ENCODE results near the gene NCBP3. TPM values are rescaled to one million over a fixed set of nuclear protein-coding genes. Genes with fewer than 3 reads are reported as not detected.

The NCBP3 gene
- total and polyA plus RNA-seq, 2 donors (not counting 3 experiments of a cell fraction or from before 2014, with no cell fraction given) = 18.2 to 51.1 TPM

- Histone ChIP-seq H3K27me3 (ENCODE audit: control insufficient read depth in 2 of 2, insufficient read depth in 2 of 2, low read length in 2 of 2) (no peaks in the 10 kb centered on the region), H3K9me1 (replicated peaks; ENCODE audit: control insufficient read depth, extremely low read depth, insufficient read depth, low read length) (no peaks in the 10 kb centered on the region), H3K4me1 (ENCODE audit: control insufficient read depth, extremely low read depth, insufficient read depth, low read length) (no peaks in the 10 kb centered on the region), H3K79me2 (ENCODE audit: control insufficient read depth, insufficient read depth, low read length) (no peaks in the 10 kb centered on the region), H3K36me3 (ENCODE audit: control insufficient read depth in 2 of 2, extremely low read depth in 1 of 2, insufficient read depth in 2 of 2, low read length in 2 of 2) (peaks cover 0 to 5% of the 10 kb centered on the region in 2 experiments), H3K9me3 (replicated peaks; ENCODE audit: control insufficient read depth, insufficient read depth, low read length) (no peaks in the 10 kb centered on the region), H3K9ac (replicated peaks; ENCODE audit: extremely low read depth, insufficient read depth, low read length) (no peak overlapping the region), H4K20me1 (replicated peaks; ENCODE audit: control insufficient read depth, extremely low read depth, insufficient read depth, low read length) (no peaks in the 10 kb centered on the region), H2AFZ (ENCODE audit: low read depth, low read length) (no peak overlapping the region), H3K4me2 (ENCODE audit: insufficient read depth, low read length) (no peak overlapping the region), H3K27ac (ENCODE audit: insufficient read depth, low read depth, low read length) (no peak overlapping the region), H3K4me3 (replicated peaks in 1 of 3; ENCODE audit: insufficient read depth in 1 of 3, low read depth in 1 of 3, low read length in 3 of 3) (no peak overlapping the region)
- ChIA-PET CTCF (interaction anchor here (0.8 to 3.3 kb wide), 3 partner anchors 14 to 53 kb away, joined by 3 to 13 read pairs (median 6); partner anchors contain the start of gene NCBP3), POLR2A (no interaction called here)
- no TSS peak for BruUV-seq (replicated peaks)
- intact Hi-C loops (cut with micrococcal nuclease) = no loop called here
- dilution Hi-C loops (cut with MboI; ENCODE audit: extremely low pct_ligation_motif_present, low sequenced_read_pairs) = no loop called here
- FAIRE-seq = no peak
- TF ChIP-seq MAX (IDR thresholded peaks at IDR 0.05; ENCODE audit: insufficient read depth, insufficient read length) (no peak), GATA2 (IDR thresholded peaks at IDR 0.05; ENCODE audit: insufficient read depth, insufficient read length, low read depth, low read length) (no peak)
- DNase-seq (ENCODE audit: low read depth, low spot score) = no peak
These were observed 13.9 kb upstream of the NCBP3 start for GRCh38 chr17:3859940-3860339.

GRCh38 chr17:3857261-3858105 lies 11.4 kb upstream of the NCBP3 start:
- no TSS peak for BruUV-seq (replicated peaks)
- dilution Hi-C loops (cut with MboI; ENCODE audit: extremely low pct_ligation_motif_present, low sequenced_read_pairs) = no loop called here

More at GRCh38 chr17:3857261-3858105, 11.4 kb upstream of the NCBP3 start:
- H3K27ac ChIP-seq (ENCODE audit: insufficient read depth, low read depth, low read length) = no peak overlapping the region
- H3K36me3 ChIP-seq (ENCODE audit: control insufficient read depth in 2 of 2, extremely low read depth in 1 of 2, insufficient read depth in 2 of 2, low read length in 2 of 2) = peaks cover 0 to 5% of the 10 kb centered on the region in 2 experiments
- POLR2A ChIA-PET = interaction anchor here (1.2 kb wide), 1 partner anchor 14 kb away, joined by 3 read pairs; no protein-coding TSS in a partner anchor
- FAIRE-seq = no peak
- no peak overlapping the region for H3K4me2 ChIP-seq (ENCODE audit: insufficient read depth, low read length)
- H3K9me3 ChIP-seq (replicated peaks; ENCODE audit: control insufficient read depth, insufficient read depth, low read length) = no peaks in the 10 kb centered on the region
- H3K27me3 ChIP-seq (ENCODE audit: control insufficient read depth in 2 of 2, insufficient read depth in 2 of 2, low read length in 2 of 2) = no peaks in the 10 kb centered on the region
- CTCF ChIA-PET = interaction anchor here (0.5 to 1.9 kb wide), 5 partner anchors 10 to 59 kb away, joined by 3 to 10 read pairs (median 3); partner anchors contain the start of gene NCBP3
- H3K4me3 ChIP-seq (replicated peaks in 1 of 3; ENCODE audit: insufficient read depth in 1 of 3, low read depth in 1 of 3, low read length in 3 of 3) = no peak overlapping the region
- no peak overlapping the region for H3K9ac ChIP-seq (replicated peaks; ENCODE audit: extremely low read depth, insufficient read depth, low read length)
- H3K4me1 ChIP-seq (ENCODE audit: control insufficient read depth, extremely low read depth, insufficient read depth, low read length) = no peaks in the 10 kb centered on the region
- H4K20me1 ChIP-seq (replicated peaks; ENCODE audit: control insufficient read depth, extremely low read depth, insufficient read depth, low read length) = no peaks in the 10 kb centered on the region
- intact Hi-C loops (cut with micrococcal nuclease) = no loop called here
- no peak for DNase-seq (ENCODE audit: low read depth, low spot score)
- TF ChIP-seq FOS (IDR thresholded peaks at IDR 0.05; ENCODE audit: borderline replicate concordance, insufficient read depth, low read length) = no peak
- TF ChIP-seq CTCF (IDR thresholded peaks at IDR 0.05; ENCODE audit: extremely low read depth in 1 of 2, insufficient read depth in 1 of 2, low read depth in 1 of 2, low read length in 2 of 2) = no peak
- no peak for TF ChIP-seq MYC (IDR thresholded peaks at IDR 0.05; ENCODE audit: low read depth, low read length)
- TF ChIP-seq POLR2A (IDR thresholded peaks at IDR 0.05; ENCODE audit: low read depth, low read length) = no peak
- TF ChIP-seq POLR2AphosphoS5 (IDR thresholded peaks at IDR 0.05; ENCODE audit: insufficient read depth, low read depth, low read length) = no peak
- TF ChIP-seq MAX (IDR thresholded peaks at IDR 0.05; ENCODE audit: insufficient read depth, insufficient read length) = no peak
- TF ChIP-seq JUN (IDR thresholded peaks at IDR 0.05; ENCODE audit: borderline replicate concordance, insufficient read depth, insufficient read length, low read depth) = no peak
- no peak for TF ChIP-seq GATA2 (IDR thresholded peaks at IDR 0.05; ENCODE audit: insufficient read depth, insufficient read length, low read depth, low read length)
- no peak for TF ChIP-seq EZH2 (IDR thresholded peaks at IDR 0.05; ENCODE audit: borderline replicate concordance, low read depth, low read length, severe bottlenecking)
- H3K9me1 ChIP-seq (replicated peaks; ENCODE audit: control insufficient read depth, extremely low read depth, insufficient read depth, low read length) = no peaks in the 10 kb centered on the region
- no peaks in the 10 kb centered on the region for H3K79me2 ChIP-seq (ENCODE audit: control insufficient read depth, insufficient read depth, low read length)
- H2AFZ ChIP-seq (ENCODE audit: low read depth, low read length) = no peak overlapping the region

Measured in endothelial cell of umbilical vein (primary cell).